Measurements from ENCODE around the gene C20orf173.

GRCh38 chr20:35579196-35579595, 49.7 kb upstream of the C20orf173 start:
- TF ChIP-seq CTCF (IDR thresholded peaks at IDR 0.05) (no peak), POLR2AphosphoS5 (IDR thresholded peaks at IDR 0.05) (no peak), POLR2A (IDR thresholded peaks at IDR 0.05) (no peak), EP300 (IDR thresholded peaks at IDR 0.05) (no peak)
